Astrocyte (in vitro differentiated cells and primary cell): ENCODE measurements around the gene SMPD3. TPM values are rescaled to one million over a fixed set of nuclear protein-coding genes. Genes with fewer than 3 reads are reported as not detected.
A peak's percentile ranks its signal among the peaks of the same experiment; 100 is the strongest.

Experiments used
- DNase-seq: peaks from one replicate; pipeline ENCODE4 v3.0.0-alpha.2; 2010; ENCODE audit warnings: low read depth
- FAIRE-seq: peaks from 2 replicates; lab custom pipeline; 2011; peaks lifted over from hg19 to GRCh38; lab: Jason Lieb, UNC
- H2AFZ ChIP-seq: 2 replicates; pipeline ENCODE4 v1.6.0; 2012; ENCODE audit warnings: low read depth, low read length, inconsistent platforms
- H3K27ac ChIP-seq: 2 replicates; pipeline ENCODE4 v1.5.1; 2011; ENCODE audit warnings: low read depth, low read length, inconsistent platforms
- H3K27me3 ChIP-seq: 2 replicates; pipeline ENCODE4 v1.6.0; 2011; ENCODE audit warnings: low read length, inconsistent platforms; ENCODE audit not compliant: insufficient read depth
- H3K36me3 ChIP-seq: 2 replicates; pipeline ENCODE4 v1.5.1; 2011; ENCODE audit warnings: low read length, inconsistent platforms; ENCODE audit not compliant: insufficient read depth
- H3K4me1 ChIP-seq: 2 replicates; pipeline ENCODE4 v1.5.1; 2011; ENCODE audit warnings: low read length, inconsistent platforms; ENCODE audit not compliant: insufficient read depth
- H3K4me2 ChIP-seq: 2 replicates; pipeline ENCODE4 v1.6.0; 2012; ENCODE audit warnings: low read length, inconsistent platforms
- H3K4me3 ChIP-seq: 2 replicates; pipeline ENCODE4 v1.5.1; 2011; ENCODE audit warnings: low read depth, mild to moderate bottlenecking, low read length, inconsistent platforms; ENCODE audit not compliant: insufficient read depth
- H3K79me2 ChIP-seq: 2 replicates; pipeline ENCODE4 v1.6.0; 2012; ENCODE audit warnings: mild to moderate bottlenecking, low read length, inconsistent platforms; ENCODE audit not compliant: insufficient read depth
- H3K9ac ChIP-seq: 2 replicates; pipeline ENCODE4 v1.6.0; 2012; ENCODE audit warnings: mild to moderate bottlenecking, low read length, inconsistent platforms
- H3K9me3 ChIP-seq: 2 replicates; pipeline ENCODE4 v1.5.1; 2012; ENCODE audit warnings: low read depth, mild to moderate bottlenecking, low read length, inconsistent platforms; ENCODE audit not compliant: insufficient read depth
- H4K20me1 ChIP-seq: 2 replicates; pipeline ENCODE4 v1.6.0; 2012; ENCODE audit warnings: low read length, inconsistent platforms; ENCODE audit not compliant: insufficient read depth
- H3K27ac Mint-ChIP-seq: one replicate; pipeline ENCODE4 v1.8.0; 2021; ENCODE audit warnings: mild to moderate bottlenecking, mixed read lengths; ENCODE audit not compliant: unreplicated experiment
- H3K27me3 Mint-ChIP-seq: one replicate; pipeline ENCODE4 v1.8.0; 2021; ENCODE audit warnings: low read depth, mixed read lengths; ENCODE audit not compliant: unreplicated experiment
- H3K36me3 Mint-ChIP-seq: one replicate; pipeline ENCODE4 v1.8.0; 2021; ENCODE audit warnings: low read depth, mixed read lengths; ENCODE audit not compliant: unreplicated experiment
- H3K4me1 Mint-ChIP-seq: one replicate; pipeline ENCODE4 v1.8.0; 2021; ENCODE audit warnings: low read depth, mixed read lengths; ENCODE audit not compliant: unreplicated experiment
- H3K4me3 Mint-ChIP-seq: one replicate; pipeline ENCODE4 v1.8.0; 2021; ENCODE audit warnings: mild to moderate bottlenecking, moderate library complexity, mixed read lengths; ENCODE audit not compliant: unreplicated experiment
- H3K9me3 Mint-ChIP-seq: one replicate; pipeline ENCODE4 v1.8.0; 2021; ENCODE audit warnings: mild to moderate bottlenecking, mixed read lengths; ENCODE audit not compliant: unreplicated experiment
- CTCF ChIP-seq: IDR thresholded peaks from 2 replicates; pipeline ENCODE4 v1.5.1; 2011; ENCODE audit warnings: low read depth, mild to moderate bottlenecking, inconsistent platforms, low read length, moderate library complexity; ENCODE audit not compliant: insufficient read depth
- EZH2 ChIP-seq: IDR thresholded peaks from 2 replicates; pipeline ENCODE4 v1.6.1; 2012; ENCODE audit warnings: mild to moderate bottlenecking, low read length, inconsistent platforms; ENCODE audit not compliant: insufficient read depth
- total RNA-seq: library from RNA; stranded (reverse); gene quantifications from 2 replicates; pipeline ENCODE4 v1.2.1, GENCODE V29; 2021

The SMPD3 gene
- total RNA-seq, 1 donor from 2014 or later, result 0.25 TPM

- Mint-ChIP-seq H3K4me1 (no peaks in the 10 kb centered on the region), H3K36me3 (peaks cover 1% of the 10 kb centered on the region), H3K4me3 (no peak overlapping the region), H3K27ac (no peak overlapping the region), H3K27me3 (peaks cover 54% of the 10 kb centered on the region), H3K9me3 (no peaks in the 10 kb centered on the region)
- H3K9me3 ChIP-seq, result no peaks in the 10 kb centered on the region
- H2AFZ ChIP-seq, result no peak overlapping the region
- H3K36me3 ChIP-seq, result no peaks in the 10 kb centered on the region
- DNase-seq, result peak; percentile 18
- no peak overlapping the region for H3K4me3 ChIP-seq
- H3K27ac ChIP-seq, result no peak overlapping the region
- H3K9ac ChIP-seq, result no peak overlapping the region
- TF ChIP-seq EZH2 (no peak), CTCF (no peak)
- no peaks in the 10 kb centered on the region for H4K20me1 ChIP-seq
- no peaks in the 10 kb centered on the region for H3K4me1 ChIP-seq
- FAIRE-seq, result no peak
- H3K4me2 ChIP-seq, result no peak overlapping the region
- H3K79me2 ChIP-seq, result no peaks in the 10 kb centered on the region
- H3K27me3 ChIP-seq, result peaks cover 2% of the 10 kb centered on the region
These were observed 70.5 kb downstream of the SMPD3 start for GRCh38 chr16:68377667-68378393.

GRCh38 chr16:68377221-68377620 is 71.1 kb downstream of the SMPD3 start:
- Histone ChIP-seq H3K27ac (no peak overlapping the region), H3K27me3 (peaks cover 2% of the 10 kb centered on the region), H3K36me3 (no peaks in the 10 kb centered on the region), H3K9me3 (no peaks in the 10 kb centered on the region), H2AFZ (no peak overlapping the region), H3K79me2 (no peaks in the 10 kb centered on the region), H3K9ac (no peak overlapping the region), H4K20me1 (no peaks in the 10 kb centered on the region), H3K4me3 (no peak overlapping the region), H3K4me1 (no peaks in the 10 kb centered on the region), H3K4me2 (no peak overlapping the region)
- no peak overlapping the region for H3K27ac Mint-ChIP-seq
- H3K36me3 Mint-ChIP-seq, result peaks cover 1% of the 10 kb centered on the region
- FAIRE-seq (no peak), DNase-seq (no peak)
- no peaks in the 10 kb centered on the region for H3K4me1 Mint-ChIP-seq
- TF ChIP-seq CTCF, result no peak
- no peak for TF ChIP-seq EZH2
- H3K4me3 Mint-ChIP-seq, result no peak overlapping the region
- peaks cover 59% of the 10 kb centered on the region for H3K27me3 Mint-ChIP-seq
- H3K9me3 Mint-ChIP-seq, result no peaks in the 10 kb centered on the region

- no peaks in the 10 kb centered on the region for H3K4me1 ChIP-seq
- DNase-seq (no peak), FAIRE-seq (no peak)
- no peak overlapping the region for H2AFZ ChIP-seq
- Mint-ChIP-seq H3K27ac (no peak overlapping the region), H3K4me1 (no peaks in the 10 kb centered on the region), H3K27me3 (peaks cover 59% of the 10 kb centered on the region), H3K4me3 (no peak overlapping the region), H3K36me3 (no peaks in the 10 kb centered on the region), H3K9me3 (no peaks in the 10 kb centered on the region)
- no peak overlapping the region for H3K9ac ChIP-seq
- H3K36me3 ChIP-seq, result no peaks in the 10 kb centered on the region
- TF ChIP-seq EZH2 (no peak), CTCF (no peak)
- H3K79me2 ChIP-seq, result no peaks in the 10 kb centered on the region
- no peak overlapping the region for H3K4me2 ChIP-seq
- H3K9me3 ChIP-seq, result no peaks in the 10 kb centered on the region
- no peaks in the 10 kb centered on the region for H4K20me1 ChIP-seq
- H3K27ac ChIP-seq, result no peak overlapping the region
- peaks cover 2% of the 10 kb centered on the region for H3K27me3 ChIP-seq
- H3K4me3 ChIP-seq, result no peak overlapping the region
These were observed 71.7 kb downstream of the SMPD3 start for GRCh38 chr16:68376590-68376989.
